Muscle layer of colon (tissue), 2 donors: Measurements from ENCODE around the gene KIRREL3.

Experiments used
- H3K27ac ChIP-seq: one replicate; pipeline ENCODE4 v1.7.0; 2013; ENCODE audit warnings: low read depth, mild to moderate bottlenecking, low read length, moderate library complexity
- H3K27me3 ChIP-seq, 2 donors: one replicate each; pipeline ENCODE4 v1.7.0; 2013; ENCODE audit warnings: low read length in 2 of 2, mild to moderate bottlenecking in 2 of 2; ENCODE audit not compliant: insufficient read depth in 2 of 2, control insufficient read depth in 1 of 2
- H3K36me3 ChIP-seq: one replicate; pipeline ENCODE4 v1.7.0; 2013; ENCODE audit warnings: mild to moderate bottlenecking, low read length; ENCODE audit not compliant: insufficient read depth
- H3K4me1 ChIP-seq: one replicate; pipeline ENCODE4 v1.7.0; 2013; ENCODE audit warnings: mild to moderate bottlenecking, low read length; ENCODE audit not compliant: insufficient read depth
- H3K4me3 ChIP-seq, 2 donors: one replicate each; pipeline ENCODE4 v1.7.0; 2013; ENCODE audit warnings: low read length in 2 of 2, low read depth in 1 of 2, mild to moderate bottlenecking in 1 of 2, moderate library complexity in 1 of 2
- H3K9ac ChIP-seq: one replicate; pipeline ENCODE4 v1.7.0; 2013; ENCODE audit warnings: low read length
- H3K9me3 ChIP-seq: one replicate; pipeline ENCODE4 v1.7.0; 2013; ENCODE audit warnings: mild to moderate bottlenecking, low read length
- donor health status: abdominal sarcoma.
- donor health status: Adenocarcinoma of cecum.

Gene KIRREL3

DNA sequence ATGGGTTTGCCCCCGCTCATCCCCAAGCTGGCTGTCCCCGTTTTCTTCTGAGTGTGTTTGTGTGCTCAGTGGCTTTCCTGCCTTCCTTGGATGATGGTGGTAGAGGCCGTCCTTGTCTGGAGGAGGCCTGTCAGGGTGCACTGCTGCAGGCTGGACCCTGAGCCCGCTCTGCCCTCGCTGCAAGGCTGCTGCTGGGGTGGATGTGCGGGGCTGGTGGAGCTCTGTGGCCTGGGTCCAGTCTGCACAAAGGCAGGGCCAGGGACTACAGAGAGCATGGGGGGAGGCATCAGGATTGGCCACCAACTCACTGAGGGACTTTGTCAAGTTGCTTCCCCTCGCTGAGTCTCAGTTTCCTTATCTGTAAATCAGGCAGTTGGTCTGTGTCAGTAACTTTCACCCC lies 275.0 kb downstream of the KIRREL3 start:
- Histone ChIP-seq H3K27ac (no peak overlapping the region), H3K4me1 (no peaks in the 10 kb centered on the region), H3K4me3 (no peak overlapping the region), H3K9me3 (no peaks in the 10 kb centered on the region), H3K36me3 (no peaks in the 10 kb centered on the region), H3K9ac (no peak overlapping the region), H3K27me3 (no peaks in the 10 kb centered on the region)

DNA sequence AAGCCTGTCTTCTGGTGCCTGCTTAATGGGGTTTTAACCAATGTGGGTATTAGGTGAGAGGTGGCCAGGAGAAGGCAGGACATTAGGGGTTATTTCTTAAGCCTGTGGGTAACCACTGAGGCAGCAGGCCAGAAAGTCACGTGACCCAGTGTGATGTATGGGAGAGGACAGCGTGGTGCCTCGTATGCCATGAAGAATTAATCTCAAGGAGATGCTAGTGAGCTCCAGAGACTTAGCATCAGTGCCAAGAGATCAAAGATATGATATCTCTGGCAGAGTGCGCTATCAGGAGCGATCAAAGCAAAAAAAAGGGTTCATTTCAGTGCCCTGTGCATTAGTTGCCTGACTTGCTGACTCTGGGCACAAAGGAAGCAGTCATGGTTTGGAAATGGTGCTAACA lies 275.5 kb downstream of the KIRREL3 start:
- H3K9ac ChIP-seq, result no peak overlapping the region

DNA sequence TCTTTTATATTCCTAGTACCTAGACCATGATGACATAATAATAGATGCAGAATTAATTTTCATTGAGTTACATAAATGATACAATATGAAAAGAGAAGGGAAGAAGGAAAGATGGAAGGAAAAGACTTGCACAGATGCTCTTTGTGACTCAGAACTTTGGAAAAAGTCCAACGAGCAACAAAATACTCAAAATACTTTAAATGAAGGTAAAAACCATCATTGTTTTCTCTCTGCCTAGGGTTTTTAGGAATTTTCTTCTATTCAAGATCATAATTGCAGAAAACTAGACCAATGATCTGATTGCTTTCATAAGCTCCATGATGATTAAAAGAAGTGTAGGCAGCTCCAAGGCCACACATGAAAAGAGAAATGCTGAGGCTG lies 276.9 kb downstream of the KIRREL3 start:
- Histone ChIP-seq H3K4me1 (no peaks in the 10 kb centered on the region), H3K9me3 (no peaks in the 10 kb centered on the region), H3K27ac (no peak overlapping the region), H3K9ac (no peak overlapping the region), H3K36me3 (no peaks in the 10 kb centered on the region), H3K4me3 (no peak overlapping the region), H3K27me3 (no peaks in the 10 kb centered on the region)

More for the DNA sequence above, 275.5 kb downstream of the KIRREL3 start:
- no peak overlapping the region for H3K4me3 ChIP-seq
- H3K36me3 ChIP-seq, result no peaks in the 10 kb centered on the region
- no peaks in the 10 kb centered on the region for H3K9me3 ChIP-seq
- no peak overlapping the region for H3K27ac ChIP-seq
- no peaks in the 10 kb centered on the region for H3K27me3 ChIP-seq
- H3K4me1 ChIP-seq, result no peaks in the 10 kb centered on the region

DNA sequence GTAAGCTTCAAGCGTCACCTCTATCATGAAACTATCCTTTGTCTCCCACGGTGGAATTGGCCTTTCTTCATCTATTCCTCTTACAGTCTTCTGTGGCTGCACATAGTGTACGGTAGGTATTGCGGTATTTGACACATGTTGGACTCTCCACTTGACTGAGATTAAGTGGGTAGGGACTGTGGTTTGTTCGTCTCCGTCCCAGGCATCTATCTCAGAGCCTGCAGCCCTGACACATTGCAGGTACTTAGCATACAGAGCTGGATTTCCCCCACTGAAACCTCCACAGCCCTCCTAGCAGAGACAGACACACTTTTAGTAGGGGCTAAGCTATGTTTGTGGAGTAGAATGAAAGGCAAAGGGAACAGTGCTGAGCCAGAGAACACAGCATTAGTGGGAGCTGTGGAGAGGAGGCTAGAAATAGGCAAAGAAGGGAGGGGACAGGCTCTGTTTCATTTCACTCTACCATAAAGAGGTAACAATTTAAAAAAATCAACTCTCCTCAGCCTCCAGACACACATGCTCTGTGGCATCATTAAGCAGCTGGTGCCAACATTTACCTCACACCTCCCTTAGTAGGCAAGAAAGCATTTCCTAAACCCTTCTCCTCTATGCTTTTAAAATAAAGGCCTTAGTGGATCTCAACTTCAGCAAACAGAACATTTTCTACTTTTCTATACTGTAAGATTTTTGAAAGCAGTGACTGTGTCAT lies 277.5 kb downstream of the KIRREL3 start:
- H3K27me3 ChIP-seq, result peaks cover 0 to 2% of the 10 kb centered on the region in 2 donors
- no peaks in the 10 kb centered on the region for H3K36me3 ChIP-seq
- H3K4me3 ChIP-seq, result no peak overlapping the region
- no peak overlapping the region for H3K9ac ChIP-seq
- no peaks in the 10 kb centered on the region for H3K4me1 ChIP-seq
- H3K27ac ChIP-seq, result no peak overlapping the region
- H3K9me3 ChIP-seq, result no peaks in the 10 kb centered on the region

DNA sequence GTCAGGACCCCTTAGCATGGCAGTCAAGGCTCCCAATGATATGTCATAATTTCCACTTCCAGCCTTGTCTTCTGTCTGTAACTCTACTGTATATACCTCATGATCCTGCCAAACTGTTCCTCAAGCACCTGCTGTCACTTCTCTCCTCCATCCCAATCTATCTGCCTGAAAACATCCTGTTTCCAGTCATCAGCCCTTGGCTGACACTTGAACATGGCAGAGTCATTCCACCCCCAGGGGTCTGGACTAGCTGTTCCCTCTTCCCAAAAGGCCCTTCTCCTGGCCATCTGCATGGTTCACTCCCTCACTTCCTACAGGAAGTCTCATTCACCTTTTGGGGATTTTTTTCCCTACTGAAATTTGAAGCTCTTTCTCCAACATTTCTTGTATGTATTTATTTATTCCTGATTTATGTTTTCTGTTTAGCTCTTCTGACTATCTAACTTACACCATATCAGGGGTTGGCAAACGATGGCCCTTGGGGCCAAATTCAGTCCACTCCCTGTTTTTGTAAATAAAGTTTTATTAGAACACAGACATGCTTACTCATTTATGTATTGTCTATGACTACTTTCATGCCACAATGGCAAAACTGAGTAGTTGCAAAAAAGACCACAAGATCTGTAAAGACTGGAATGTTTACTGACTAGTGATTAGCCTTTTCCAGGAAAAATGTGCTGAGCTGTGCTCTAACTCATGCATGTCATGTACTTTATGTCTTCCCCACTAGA lies 278.4 kb downstream of the KIRREL3 start:
- no peaks in the 10 kb centered on the region for H3K4me1 ChIP-seq
- H3K27me3 ChIP-seq, result peaks cover 0 to 4% of the 10 kb centered on the region in 2 donors
- no peaks in the 10 kb centered on the region for H3K36me3 ChIP-seq
- no peak overlapping the region for H3K9ac ChIP-seq
- H3K4me3 ChIP-seq, result no peak overlapping the region
- no peaks in the 10 kb centered on the region for H3K9me3 ChIP-seq
- no peak overlapping the region for H3K27ac ChIP-seq

DNA sequence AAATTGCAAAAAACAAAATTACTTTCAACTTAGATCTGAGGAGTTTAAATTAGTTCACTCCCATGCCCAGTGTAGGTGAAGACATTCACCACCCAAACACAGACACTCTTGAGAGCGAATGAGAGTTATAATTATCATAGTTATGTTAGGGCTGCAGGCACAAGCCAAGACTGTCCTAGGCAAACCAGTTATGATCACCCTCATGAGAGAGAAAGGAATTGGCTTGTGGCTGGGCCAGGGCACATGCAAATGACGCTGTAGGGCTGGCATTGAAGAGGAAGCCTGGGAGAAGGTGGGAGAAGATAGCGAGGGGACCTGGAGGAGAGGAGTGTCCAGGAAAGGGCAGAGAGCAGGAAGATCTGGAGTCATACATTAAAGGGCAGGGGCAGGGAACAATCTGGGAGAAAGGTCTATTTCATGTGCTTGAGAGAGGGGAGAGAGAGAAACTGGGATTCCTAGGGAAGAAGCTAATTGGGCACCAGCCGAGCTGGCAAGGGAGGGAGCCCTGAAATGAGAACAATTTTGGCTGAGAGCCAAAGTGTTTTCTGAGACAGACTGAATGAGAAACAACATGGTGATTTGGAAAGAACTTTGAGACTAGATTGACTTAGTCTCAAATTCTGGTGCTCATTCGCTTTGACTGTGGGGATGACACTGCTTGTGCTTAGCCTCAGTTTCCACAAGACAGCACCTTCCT lies 279.9 kb downstream of the KIRREL3 start:
- no peak overlapping the region for H3K9ac ChIP-seq
- H3K4me3 ChIP-seq, result no peak overlapping the region
- H3K36me3 ChIP-seq, result no peaks in the 10 kb centered on the region
- H3K27ac ChIP-seq, result no peak overlapping the region
- no peaks in the 10 kb centered on the region for H3K4me1 ChIP-seq
- H3K27me3 ChIP-seq, result peaks cover 0 to 4% of the 10 kb centered on the region in 2 donors
- no peaks in the 10 kb centered on the region for H3K9me3 ChIP-seq

DNA sequence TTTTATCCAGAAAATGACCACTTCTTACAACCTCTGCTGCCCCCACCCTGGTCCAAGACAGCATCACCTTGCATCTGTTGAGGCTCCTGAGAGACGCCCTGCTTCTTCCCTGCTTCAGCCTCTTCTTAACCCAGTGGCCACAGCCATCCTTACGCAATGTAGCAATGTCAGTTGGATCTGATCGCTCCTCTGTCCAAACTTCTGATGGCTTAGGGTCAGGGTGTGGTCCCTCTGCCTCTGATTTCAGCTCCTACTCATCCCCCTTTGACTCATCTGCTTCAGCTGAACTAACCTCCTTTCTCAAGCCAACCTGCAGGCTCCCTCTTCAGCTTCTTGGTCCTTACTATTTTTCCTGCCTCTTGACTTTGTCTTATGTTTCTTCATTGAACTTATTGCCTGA lies 280.8 kb downstream of the KIRREL3 start:
- H3K4me3 ChIP-seq, result no peak overlapping the region
- H3K9me3 ChIP-seq, result no peaks in the 10 kb centered on the region
- H3K9ac ChIP-seq, result no peak overlapping the region
- H3K36me3 ChIP-seq, result no peaks in the 10 kb centered on the region
- H3K27me3 ChIP-seq, result peaks cover 0 to 4% of the 10 kb centered on the region in 2 donors
- H3K4me1 ChIP-seq, result no peaks in the 10 kb centered on the region
- no peak overlapping the region for H3K27ac ChIP-seq

DNA sequence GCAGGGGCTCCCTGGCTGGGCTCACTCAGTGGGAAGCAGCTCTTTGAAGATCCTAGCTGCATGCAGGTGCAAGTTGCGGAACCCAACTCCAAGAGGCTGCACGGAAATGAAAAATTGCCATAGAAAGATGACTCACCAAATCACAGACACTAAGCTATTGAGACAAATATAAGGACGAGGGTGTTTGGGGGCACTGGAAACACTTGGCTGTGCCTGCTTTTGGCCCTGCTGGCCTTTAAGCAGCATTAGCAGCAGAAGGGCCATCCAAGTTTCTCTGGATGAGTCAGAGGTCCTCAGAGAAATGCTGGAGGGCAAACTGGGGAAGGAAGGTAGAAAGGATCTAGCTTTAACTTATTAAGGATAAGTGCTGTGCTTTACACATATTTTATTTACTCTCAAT lies 282.3 kb downstream of the KIRREL3 start:
- Histone ChIP-seq H3K27ac (no peak overlapping the region), H3K4me3 (no peak overlapping the region), H3K9me3 (no peaks in the 10 kb centered on the region), H3K4me1 (no peaks in the 10 kb centered on the region), H3K9ac (no peak overlapping the region), H3K27me3 (peaks cover 0 to 4% of the 10 kb centered on the region in 2 donors), H3K36me3 (no peaks in the 10 kb centered on the region)

DNA sequence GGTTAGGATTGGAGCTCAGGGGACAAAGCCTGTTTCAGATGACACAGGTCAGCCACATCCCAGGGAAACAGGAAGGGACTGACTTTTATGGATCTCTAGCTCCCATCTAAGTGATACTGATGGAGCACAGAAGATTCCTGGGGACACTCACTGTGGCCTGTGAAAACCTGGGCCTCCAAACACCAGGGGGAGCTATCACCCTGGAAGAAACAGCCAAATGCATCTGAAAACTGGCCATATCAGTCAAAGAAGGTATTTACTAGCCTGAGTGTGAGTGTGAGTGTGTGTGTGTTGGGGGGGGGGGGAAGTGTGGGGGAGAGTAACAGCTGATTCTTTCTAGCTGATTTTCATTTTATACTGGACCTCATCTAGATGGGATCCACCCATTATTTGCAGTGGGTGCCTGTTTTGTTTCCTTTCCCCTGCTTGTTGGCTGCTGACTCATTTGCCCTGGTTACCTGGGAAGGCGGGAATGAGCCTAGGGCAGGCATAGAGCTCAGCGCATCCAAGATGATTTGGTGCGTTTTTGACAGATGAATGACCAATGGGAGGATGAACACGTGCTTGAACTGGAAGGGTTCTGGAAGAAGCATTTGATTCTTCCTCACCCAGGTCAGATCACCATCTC lies 284.0 kb downstream of the KIRREL3 start:
- no peak overlapping the region for H3K27ac ChIP-seq
- H3K4me1 ChIP-seq, result no peaks in the 10 kb centered on the region
- no peaks in the 10 kb centered on the region for H3K9me3 ChIP-seq
- H3K27me3 ChIP-seq, result peaks cover 0 to 4% of the 10 kb centered on the region in 2 donors
- H3K4me3 ChIP-seq, result no peak overlapping the region
- no peaks in the 10 kb centered on the region for H3K36me3 ChIP-seq
- no peak overlapping the region for H3K9ac ChIP-seq

DNA sequence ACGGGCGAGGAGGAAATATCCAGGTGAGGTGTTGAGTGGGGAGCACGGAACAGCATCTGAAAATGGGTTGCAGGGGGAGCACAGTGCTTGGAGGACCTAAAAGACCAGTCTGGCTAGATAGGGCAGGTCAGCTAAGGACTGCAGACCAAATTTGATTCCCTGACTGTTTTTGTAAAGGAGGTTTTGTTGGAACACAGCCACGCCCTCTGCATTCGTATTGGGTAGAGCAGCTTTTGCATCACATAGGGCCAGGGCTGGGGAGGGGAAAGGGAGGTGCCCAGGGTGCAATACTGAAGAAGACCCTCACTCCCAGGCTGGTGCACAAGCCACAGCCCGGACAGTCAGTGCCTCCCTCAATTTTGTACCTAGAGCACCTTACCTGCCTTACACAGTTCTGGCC lies 286.8 kb downstream of the KIRREL3 start:
- Histone ChIP-seq H3K4me1 (no peaks in the 10 kb centered on the region), H3K36me3 (no peaks in the 10 kb centered on the region), H3K4me3 (no peak overlapping the region), H3K9ac (no peak overlapping the region), H3K27ac (no peak overlapping the region), H3K9me3 (no peaks in the 10 kb centered on the region), H3K27me3 (peaks cover 0 to 4% of the 10 kb centered on the region in 2 donors)

DNA sequence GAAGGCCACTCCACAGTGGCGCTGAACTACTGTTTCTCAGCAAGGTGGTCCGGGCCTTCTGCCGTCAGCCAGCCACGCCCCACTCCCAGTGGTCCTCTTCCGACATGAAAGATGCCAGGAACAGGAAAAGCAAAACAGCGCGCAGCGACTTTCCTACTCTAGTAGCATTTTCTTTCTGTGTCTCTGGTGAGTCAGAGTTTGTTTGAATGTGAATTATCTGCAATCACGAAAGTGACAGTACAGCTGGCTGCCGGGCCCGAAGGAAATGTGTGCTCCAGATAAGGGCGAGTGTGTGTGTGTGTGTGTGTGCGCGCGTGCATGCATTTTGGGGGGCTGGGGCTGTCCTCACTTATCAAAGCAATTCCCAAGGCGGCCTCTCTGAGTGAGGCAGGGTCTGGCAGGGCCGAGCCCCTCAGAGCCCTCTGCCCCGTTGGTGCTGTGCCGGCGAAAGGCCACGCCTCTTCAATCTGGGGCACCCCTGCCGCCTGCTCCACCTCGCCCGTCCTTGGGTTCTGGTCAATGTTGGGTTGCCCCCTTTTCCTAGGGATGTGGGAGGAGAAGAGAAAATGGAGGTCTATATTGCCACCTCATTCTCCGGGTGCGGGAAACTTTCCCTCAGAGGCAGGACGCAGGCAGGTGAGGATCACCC lies 288.5 kb downstream of the KIRREL3 start:
- H3K36me3 ChIP-seq, result no peaks in the 10 kb centered on the region
- no peaks in the 10 kb centered on the region for H3K27me3 ChIP-seq
- no peak overlapping the region for H3K4me3 ChIP-seq
- no peaks in the 10 kb centered on the region for H3K9me3 ChIP-seq
- H3K9ac ChIP-seq, result no peak overlapping the region
- no peak overlapping the region for H3K27ac ChIP-seq
- no peaks in the 10 kb centered on the region for H3K4me1 ChIP-seq
